ENCODE results near the gene MOB3C.
"Not testable (repeated sequence)": the region's sequence is repeated elsewhere in the genome, so short reads cannot be mapped to it uniquely, and the experiment has no call there.

Gene MOB3C

DNA sequence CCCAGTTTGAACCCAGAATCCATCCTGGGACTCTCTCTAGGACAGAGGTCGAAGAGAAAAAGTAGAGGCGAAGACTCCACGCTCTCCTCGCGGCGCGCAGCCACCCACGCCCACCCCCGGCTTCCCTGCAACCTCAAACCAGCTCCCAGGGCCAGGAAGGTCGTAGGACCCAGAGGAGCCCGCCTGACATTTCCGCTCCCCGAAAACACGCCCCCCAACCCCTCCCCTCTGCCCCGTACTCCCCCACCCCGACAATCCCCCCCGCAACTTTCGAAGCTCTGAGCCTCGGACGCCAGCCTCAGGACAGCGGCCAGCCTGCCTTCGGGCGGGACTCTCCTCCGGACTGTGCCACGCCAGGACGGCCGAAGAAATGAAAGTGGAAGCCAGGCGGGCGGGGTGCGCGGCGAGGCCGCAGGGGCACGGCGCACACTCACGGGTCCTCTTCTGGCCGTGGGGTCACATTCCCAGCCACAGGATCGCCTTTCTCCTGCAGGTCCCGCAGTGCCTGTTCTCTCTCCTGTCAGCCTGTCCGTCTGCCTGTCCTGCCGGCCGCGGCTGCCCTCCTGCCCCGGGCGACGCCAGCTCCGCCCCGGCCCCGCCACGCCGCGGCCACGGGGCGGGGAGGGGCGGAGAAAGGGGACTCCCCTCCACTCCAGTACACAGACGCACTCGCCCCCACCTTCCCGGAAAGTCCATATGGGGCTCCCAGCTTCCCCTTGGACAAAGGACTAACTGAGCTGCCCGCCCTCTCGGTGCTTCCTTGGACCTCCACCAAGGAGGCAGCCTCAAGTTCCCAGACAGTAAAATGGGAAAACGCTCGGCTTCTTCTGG is at the start of gene MOB3C:
Gene MOB3C (minus strand): TSS at position 535 of the 831 bp plus-strand sequence. CDS start 3,490 bp downstream, outside the sequence.
- DNase-seq, result peak in 12 of 14 donors; percentile 38 to 86 (median 63)

DNA sequence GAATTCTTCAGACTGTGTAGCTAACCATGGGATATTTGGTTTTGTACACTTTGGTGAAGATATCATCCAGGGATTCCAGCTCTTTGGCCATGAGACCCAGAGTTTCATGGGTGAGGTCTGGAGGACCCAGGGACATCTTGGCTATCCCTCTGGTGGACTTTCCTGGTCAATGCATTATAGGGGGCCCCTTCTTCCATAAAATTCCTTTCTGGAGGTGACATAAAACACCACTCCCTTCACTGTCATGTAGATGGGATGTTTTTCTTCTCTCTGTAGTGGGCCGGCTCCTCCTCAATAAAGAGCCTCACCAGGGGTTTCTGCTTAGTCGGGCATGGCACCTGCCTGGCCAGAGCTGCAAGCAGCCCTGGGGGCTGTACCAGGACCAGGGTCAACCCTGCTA is 49.4 kb upstream of the MOB3C start:
- no peak for DNase-seq

DNA sequence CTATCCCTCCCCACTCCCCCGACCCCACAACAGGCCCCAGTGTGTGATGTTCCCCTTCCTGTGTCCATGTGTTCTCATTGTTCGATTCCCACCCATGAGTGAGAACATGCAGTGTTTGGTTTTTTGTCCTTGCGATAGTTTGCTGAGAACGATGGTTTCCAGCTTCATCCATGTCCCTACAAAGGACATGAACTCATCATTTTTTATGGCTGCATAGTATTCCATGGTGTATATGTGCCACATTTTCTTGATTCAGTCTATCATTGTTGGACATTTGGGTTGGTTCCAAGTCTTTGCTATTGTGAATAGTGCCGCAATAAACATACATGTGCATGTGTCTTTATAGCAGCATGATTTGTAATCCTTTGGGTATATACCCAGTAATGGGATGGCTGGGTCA is 46.3 kb upstream of the MOB3C start:
- DNase-seq, result not testable (repeated sequence)

GRCh38 chr1:46660116-46660515 is 43.5 kb upstream of the MOB3C start:
- not testable (repeated sequence) for DNase-seq

- DNase-seq, result no peak
These were observed 42.8 kb upstream of the MOB3C start for GRCh38 chr1:46659307-46659870.

DNA sequence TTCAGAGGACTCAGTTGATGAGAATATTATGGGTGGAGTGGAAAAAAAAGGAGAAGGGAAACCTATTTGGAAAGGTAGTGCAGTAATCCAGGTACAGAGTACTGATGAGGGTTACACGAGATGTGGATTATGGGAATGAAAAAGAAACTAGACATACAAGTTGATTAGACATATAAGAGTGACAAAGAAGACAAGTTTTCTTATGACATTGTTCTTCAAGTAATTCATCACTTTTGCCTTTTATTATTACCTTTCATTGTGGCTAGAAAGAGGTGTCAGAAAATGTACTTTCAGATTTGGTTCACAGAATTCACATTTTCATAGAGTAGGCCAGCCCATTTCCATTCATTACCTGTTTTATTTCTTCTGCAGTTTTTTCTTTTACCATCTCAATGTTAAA is 41.2 kb upstream of the MOB3C start:
- no peak for DNase-seq

DNA sequence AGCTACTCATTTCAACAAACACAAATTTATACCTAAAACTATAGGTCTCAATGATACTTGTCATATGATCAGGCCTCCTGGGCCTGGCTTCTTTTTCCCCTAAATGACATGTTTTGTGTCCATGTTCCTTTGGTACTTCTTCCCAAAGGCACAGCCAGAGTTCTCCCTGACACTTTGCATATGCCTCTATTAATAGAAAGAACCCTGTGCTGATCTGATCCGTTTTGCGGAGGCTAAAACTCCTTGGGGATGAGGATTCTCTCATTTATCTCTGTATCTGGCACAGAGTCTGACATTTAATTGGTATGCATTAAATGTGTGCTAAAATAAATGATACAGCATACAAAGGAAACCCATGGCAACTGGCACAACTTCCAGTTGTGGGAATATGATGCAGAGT is 40.0 kb upstream of the MOB3C start:
- no peak for DNase-seq

- no peak for DNase-seq
These were observed 39.2 kb upstream of the MOB3C start for GRCh38 chr1:46655848-46656247.

DNA sequence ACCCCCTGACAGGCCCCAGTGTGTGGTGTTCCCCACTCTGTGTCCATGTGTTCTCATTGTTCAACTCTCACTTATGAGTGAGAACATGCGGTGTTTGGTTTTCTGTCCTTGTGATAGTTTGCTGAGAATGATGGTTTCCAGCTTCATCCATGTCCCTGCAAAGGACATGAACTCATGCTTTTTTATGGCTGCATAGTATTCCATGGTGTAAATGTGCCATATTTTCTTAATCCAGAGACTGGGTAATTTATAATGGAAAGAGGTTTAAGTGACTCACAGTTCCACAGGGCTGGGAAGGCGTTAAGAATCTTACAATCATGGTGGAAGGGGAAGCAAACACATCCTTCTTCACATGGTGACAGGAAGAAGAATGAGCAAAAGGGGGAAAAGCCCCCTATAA is 38.1 kb upstream of the MOB3C start:
- not testable (repeated sequence) for DNase-seq

DNA sequence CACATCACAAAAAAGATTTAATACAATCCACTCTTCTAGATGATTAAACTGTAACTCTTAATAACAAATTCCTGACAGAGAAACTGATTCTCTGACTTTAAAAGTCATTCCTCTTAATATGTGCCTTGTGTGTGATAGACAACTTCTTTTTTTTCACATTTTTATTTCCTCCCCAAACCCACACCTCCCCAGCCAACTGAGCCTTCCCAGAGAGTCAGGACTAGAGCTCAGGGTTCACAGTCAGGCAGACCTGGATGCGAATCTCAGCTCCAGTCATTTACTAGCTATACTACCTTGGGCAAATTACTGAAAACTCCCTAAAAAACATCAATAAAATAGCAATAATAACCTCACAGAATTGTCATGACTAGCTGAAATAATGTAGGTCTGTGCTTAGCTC is 37.4 kb upstream of the MOB3C start:
- no peak for DNase-seq

- DNase-seq, result no peak
These were observed 36.9 kb upstream of the MOB3C start for GRCh38 chr1:46653405-46653958.

- no peak for DNase-seq
These were observed 35.9 kb upstream of the MOB3C start for GRCh38 chr1:46652321-46653100.

DNA sequence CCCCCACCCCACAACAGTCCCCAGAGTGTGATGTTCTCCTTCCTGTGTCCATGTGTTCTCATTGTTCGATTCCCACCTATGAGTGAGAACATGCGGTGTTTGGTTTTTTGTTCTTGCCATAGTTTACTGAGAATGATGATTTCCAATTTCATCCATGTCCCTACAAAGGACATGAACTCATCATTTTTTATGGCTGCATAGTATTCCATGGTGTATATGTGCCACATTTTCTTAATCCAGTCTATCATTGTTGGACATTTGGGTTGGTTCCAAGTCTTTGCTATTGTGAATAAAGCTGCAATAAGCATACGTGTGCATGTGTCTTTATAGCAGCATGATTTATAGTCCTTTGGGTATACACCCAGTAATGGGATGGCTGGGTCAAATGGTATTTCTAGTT is 34.5 kb upstream of the MOB3C start:
- not testable (repeated sequence) for DNase-seq

DNA sequence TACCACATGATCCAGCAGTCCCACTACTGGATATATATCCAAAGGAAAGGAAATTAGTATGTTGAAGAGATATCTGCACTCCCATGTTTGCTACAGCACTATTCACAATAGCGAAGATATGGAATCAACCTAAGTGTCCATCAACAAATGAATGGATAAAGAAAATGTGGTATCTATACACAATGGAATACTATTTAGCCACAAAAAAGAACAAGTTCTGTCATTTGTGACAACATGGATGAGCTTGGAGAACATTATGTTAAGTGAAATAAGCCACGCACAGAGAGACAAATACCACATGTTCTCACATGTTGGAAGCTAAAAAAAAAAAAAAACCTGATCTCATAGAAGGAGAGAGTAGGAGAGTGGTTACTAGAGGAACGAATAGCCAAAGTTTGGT is 33.9 kb upstream of the MOB3C start:
- DNase-seq, result no peak

DNA sequence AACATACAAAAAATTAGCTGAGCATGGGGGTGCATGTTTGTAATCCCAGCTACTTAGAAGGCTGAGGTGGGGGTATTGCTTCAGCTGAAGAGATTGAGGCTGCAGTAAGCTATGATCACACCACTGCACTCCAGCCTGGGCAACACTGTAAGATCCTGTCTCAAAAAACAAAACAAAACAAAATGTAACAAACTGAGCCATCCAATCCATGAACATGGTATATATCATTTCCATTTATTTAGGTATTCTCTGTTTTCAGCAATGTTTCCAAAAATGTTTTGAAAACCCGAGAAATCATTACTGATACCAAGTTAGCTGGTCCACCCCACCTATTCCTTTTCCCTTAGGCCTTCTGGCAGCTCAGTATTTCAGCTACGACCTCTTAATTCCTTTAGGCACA is 33.2 kb upstream of the MOB3C start:
- DNase-seq, result no peak

GRCh38 chr1:46647611-46648010 is 31.0 kb upstream of the MOB3C start:
- DNase-seq, result no peak

- DNase-seq, result no peak
These were observed 30.2 kb upstream of the MOB3C start for GRCh38 chr1:46646844-46647243.

GRCh38 chr1:46646331-46646730 is 29.7 kb upstream of the MOB3C start:
- no peak for DNase-seq

- DNase-seq, result no peak
These were observed 29.2 kb upstream of the MOB3C start for GRCh38 chr1:46645815-46646214.

- DNase-seq, result peak in 1 of 14 donors; percentile 74
These were observed 26.8 kb upstream of the MOB3C start for GRCh38 chr1:46643368-46643775.

DNA sequence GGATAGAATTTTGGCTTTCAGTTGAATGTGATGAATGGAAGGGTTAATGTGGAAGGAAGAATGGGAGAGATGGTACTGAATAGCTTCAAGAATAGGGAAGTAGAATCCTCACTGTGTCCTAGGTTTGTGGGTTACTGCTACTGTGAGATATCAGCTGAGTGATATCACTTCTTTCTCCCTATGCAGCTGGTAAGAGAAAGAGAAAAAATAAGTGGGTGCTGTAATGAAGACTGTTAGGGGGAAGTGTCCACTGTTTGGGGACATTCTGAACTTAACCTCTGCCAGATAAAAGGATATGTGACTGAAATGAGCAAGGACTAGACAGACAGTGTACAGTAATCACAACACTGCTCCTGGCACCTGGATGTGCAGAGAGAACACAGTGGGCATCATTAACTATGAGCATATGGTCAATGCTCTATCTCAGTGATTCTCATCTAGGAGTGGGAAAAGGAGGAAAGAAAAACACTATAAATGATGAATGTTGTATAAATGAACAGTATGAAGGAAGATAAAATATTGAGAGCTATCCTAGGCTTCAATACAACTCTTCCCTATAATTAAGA is 25.6 kb upstream of the MOB3C start:
- peak in 1 of 14 donors; percentile 50 for DNase-seq

- no peak for DNase-seq
These were observed 22.9 kb upstream of the MOB3C start for GRCh38 chr1:46639547-46639946.

DNA sequence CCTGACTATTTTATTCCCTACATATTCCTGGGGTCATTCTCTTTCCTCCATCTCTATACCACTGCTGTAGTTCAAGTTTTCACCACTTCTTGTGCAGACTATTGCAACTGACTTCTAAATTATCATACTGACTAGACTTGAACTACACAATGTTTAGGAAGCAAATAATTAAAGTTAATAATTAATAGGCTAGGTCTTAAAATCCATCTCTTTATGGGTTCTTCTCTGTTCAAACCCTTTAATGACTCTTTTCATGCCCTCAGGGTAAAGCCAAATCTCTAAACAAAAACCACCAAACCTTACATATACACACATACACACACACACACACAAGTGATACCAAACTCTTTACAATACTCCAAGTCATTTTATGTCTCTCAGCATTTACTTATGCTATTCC is 22.3 kb upstream of the MOB3C start:
- DNase-seq, result no peak
